ENCODE measurements around the gene PIAS3.
"Not testable (repeated sequence)": the region's sequence is repeated elsewhere in the genome, so short reads cannot be mapped to it uniquely, and the experiment has no call there.

The PIAS3 gene

DNA sequence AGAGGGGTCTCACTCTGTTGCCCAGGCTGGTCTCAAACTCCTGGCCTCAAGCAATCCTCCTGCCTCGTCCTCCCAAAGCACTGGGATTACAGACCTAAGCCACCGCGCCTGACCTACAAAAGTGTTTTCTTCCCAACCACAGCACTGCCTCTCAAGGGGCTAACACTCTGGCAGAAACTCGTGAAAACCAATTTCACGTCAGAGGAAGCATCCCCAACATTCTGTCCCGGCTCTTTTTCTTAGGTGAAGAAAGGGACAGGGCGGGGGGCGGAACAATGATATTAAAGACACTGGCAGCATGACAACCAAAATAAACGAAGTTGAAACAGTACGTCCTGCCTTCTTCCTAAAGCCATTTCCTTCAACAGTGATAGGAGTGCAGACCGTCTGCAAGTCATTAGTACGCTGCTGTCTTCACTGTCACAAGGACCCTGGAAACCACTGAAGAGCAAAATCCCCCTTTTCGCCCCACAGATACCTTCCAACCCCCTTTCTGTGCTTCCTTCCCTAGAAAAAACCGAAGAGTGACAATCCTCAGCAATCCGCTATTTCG lies 36.0 kb downstream of the PIAS3 start:
- DNase-seq = not testable (repeated sequence)

GRCh38 chr1:145818095-145818494 lies 40.8 kb downstream of the PIAS3 start:
- not testable (repeated sequence) for DNase-seq

DNA sequence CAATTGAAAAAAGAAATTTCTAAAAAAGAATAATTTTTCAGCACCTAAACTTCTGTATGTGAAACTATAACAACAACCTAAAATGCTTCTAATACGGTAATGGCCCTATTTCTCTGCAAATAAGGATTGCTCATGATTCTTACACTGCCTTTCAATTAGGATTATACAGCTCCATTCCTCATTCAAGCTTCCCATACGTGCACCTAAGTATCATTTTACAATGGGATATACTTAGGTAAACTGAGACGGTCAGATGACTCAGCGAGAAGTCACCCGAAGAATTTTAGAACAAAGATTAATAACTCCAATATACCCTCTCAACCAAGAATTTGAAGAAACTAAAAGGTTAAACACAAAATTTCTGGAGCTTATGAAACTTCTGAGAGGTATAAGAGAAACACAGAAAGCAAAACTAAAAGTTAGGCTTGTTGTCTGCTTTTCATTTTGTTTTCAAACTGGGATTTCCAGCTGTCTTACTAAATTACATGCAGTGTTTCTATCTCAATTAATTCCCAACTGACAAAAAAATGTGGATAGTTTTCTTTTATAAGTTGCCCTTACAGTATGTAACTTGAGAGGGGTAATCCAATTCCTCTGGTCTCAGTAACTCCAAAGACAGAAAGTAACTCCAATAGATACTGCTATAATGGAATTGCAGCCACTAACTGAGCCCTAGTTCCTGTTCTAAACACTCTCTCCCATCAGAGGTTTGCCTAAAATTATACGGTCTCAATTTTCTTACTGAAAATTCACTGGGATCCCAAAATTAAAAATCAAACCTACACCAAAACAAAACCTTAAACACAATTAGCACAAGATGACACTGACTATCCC lies 45.7 kb downstream of the PIAS3 start:
- not testable (repeated sequence) for DNase-seq

GRCh38 chr1:145806844-145807243 lies 52.0 kb downstream of the PIAS3 start:
- no peak for DNase-seq

DNA sequence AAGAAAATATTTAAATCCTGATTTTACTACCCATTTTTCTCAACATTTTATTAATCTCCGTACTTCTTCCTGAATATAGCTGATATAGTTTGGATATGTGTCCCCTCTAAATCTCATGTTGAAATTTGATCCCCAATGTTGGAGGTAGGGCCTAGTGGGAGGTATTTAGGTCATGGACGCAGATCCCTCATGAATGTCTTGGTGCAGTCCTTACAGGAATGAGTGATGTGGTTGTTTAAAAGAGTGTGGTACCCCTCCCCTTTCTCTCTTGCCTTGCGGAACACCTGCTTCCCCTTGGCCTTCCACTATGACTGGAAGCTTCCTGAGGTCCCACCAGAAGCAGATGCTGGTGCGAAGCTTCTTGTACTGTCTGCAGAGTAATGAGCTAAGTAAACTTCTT lies 52.5 kb downstream of the PIAS3 start:
- no peak for DNase-seq

GRCh38 chr1:145805057-145805456 lies 53.8 kb downstream of the PIAS3 start:
- DNase-seq = no peak

DNA sequence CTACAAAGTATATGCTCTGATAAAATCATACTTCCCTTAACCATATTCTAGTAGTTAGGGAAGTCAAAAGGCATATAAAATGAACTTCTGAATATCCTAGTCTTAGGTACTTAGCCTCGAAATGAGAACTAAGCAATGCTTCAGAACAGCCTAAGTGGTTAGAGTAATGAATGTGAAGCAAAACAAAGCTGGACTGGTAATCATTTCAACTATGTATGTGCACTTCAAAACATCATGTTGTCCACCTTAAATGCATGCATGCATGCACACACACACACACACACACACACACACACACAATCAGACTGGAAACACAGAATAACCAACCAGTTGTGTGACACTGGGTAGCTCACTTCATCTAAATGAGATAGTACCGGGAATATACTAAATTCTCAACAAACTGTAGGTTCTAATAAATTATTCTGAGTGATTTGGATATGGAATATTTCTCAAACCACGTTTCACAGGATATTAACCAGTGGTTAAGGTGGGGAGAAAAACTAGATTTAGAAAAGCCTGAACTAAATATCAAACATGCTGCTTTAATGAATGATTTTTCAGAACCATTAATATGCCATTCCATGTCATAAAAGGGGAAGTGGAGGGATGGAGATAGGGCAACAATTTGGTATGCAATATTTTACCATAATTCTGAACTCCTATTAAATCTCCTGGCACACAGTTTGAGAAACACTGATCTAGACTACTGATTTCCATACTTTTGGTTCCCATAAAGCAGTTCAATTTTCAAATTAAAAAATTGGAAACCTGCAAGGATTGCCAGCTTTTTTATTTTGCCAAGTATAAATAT lies 54.4 kb downstream of the PIAS3 start:
- DNase-seq = no peak

DNA sequence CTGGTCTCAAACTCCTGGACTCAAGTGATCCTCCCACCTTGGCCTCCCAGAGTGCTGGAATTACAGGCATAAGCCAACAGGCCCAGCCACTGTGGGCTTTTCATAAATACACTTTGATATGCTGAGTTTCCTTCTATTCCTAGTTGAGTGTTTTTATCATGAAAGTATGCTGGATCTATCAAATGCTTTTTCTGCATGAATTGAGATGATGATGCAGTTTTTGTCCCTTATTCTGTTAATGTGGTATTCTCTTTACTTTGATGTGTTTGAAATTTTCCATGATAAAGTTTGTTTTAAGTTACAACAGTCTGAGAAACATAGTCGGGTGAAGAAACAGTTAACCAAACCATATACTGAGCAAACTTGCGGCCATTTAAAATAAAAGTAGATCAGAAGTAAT lies 59.1 kb downstream of the PIAS3 start:
- no peak for DNase-seq

All from effector CD4-positive, alpha-beta T cell (primary cell).